CD4-positive, alpha-beta memory T cell (primary cell): ENCODE results near the gene CHMP4B. TPM values are rescaled to one million over a fixed set of nuclear protein-coding genes. Genes with fewer than 3 reads are reported as not detected.

Experiments
- CTCF ChIA-PET: fragments of 350-600 bp; sonication (Branson Sonifier 250); formaldehyde crosslinking; loops from one replicate; lab custom pipeline; 2021; ENCODE audit warnings: inconsistent platforms; ENCODE audit not compliant: partially characterized antibody; lab: Charles Lee
- POLR2A ChIA-PET: fragments of 350-600 bp; sonication (Branson Sonifier 250); formaldehyde crosslinking; loops from one replicate; lab custom pipeline; 2021; ENCODE audit not compliant: partially characterized antibody; lab: Charles Lee
- DNase-seq, 5 donors: peaks; one replicate each; pipeline versions ENCODE4 v3.0.0 to v3.0.0-alpha.2; 2020 to 2022; ENCODE audit warnings: mixed read lengths in 1 of 5
- H3K27ac ChIP-seq: one replicate; pipeline ENCODE4 v1.7.0; 2013; ENCODE audit warnings: low read depth, low read length
- H3K27me3 ChIP-seq: 2 replicates; pipeline ENCODE4 v1.7.0; 2013; ENCODE audit warnings: mild to moderate bottlenecking, low read length, moderate library complexity; ENCODE audit not compliant: insufficient read depth
- H3K36me3 ChIP-seq: 2 replicates; pipeline ENCODE4 v1.7.0; 2013; ENCODE audit warnings: mild to moderate bottlenecking, low read length, moderate library complexity; ENCODE audit not compliant: insufficient read depth
- H3K4me1 ChIP-seq: 2 replicates; pipeline ENCODE4 v1.7.0; 2013; ENCODE audit warnings: mild to moderate bottlenecking, low read length, moderate library complexity; ENCODE audit not compliant: insufficient read depth
- H3K4me3 ChIP-seq, 2 donors: one replicate each; pipeline ENCODE4 v1.7.0; 2013; ENCODE audit warnings: low read length in 2 of 2, mild to moderate bottlenecking in 1 of 2
- H3K9me3 ChIP-seq, 2 donors: one replicate each; pipeline ENCODE4 v1.7.0; 2013; ENCODE audit warnings: low read length in 2 of 2, control low read depth in 1 of 2; ENCODE audit not compliant: control insufficient read depth in 1 of 2
- H3K27ac Mint-ChIP-seq, 7 donors: one replicate each; pipeline ENCODE4 v1.8.0; 2020 to 2021; ENCODE audit warnings: mixed read lengths in 7 of 7, mild to moderate bottlenecking in 6 of 7, inconsistent platforms in 3 of 7, moderate library complexity in 3 of 7
- H3K27me3 Mint-ChIP-seq, 2 donors: one replicate each; pipeline ENCODE4 v1.8.0; 2020 to 2021; ENCODE audit warnings: mixed read lengths in 2 of 2
- H3K36me3 Mint-ChIP-seq, 2 donors: one replicate each; pipeline ENCODE4 v1.8.0; 2020 to 2021; ENCODE audit warnings: mixed read lengths in 2 of 2, inconsistent platforms in 1 of 2, mild to moderate bottlenecking in 1 of 2
- H3K4me1 Mint-ChIP-seq, 4 donors: one replicate each; pipeline ENCODE4 v1.8.0; 2020 to 2021; ENCODE audit warnings: mixed read lengths in 4 of 4, mild to moderate bottlenecking in 1 of 4
- H3K4me3 Mint-ChIP-seq, 8 donors: one replicate each; pipeline ENCODE4 v1.8.0; 2020 to 2021; ENCODE audit warnings: mixed read lengths in 8 of 8, mild to moderate bottlenecking in 7 of 8, moderate library complexity in 6 of 8, inconsistent platforms in 3 of 8
- H3K9me3 Mint-ChIP-seq, 8 donors: one replicate each; pipeline ENCODE4 v1.8.0; 2020 to 2021; ENCODE audit warnings: mixed read lengths in 8 of 8, mild to moderate bottlenecking in 5 of 8, inconsistent platforms in 3 of 8, moderate library complexity in 1 of 8
- intact Hi-C: fragments of 100-400 bp; cut with micrococcal nuclease; formaldehyde crosslinking; loops from one replicate; pipeline ENCODE4 v1.15.1; 2023
- polyA plus RNA-seq, 2 donors: library from polyadenylated mRNA; unstranded; fragments of 300-500 nt; fragmentation: Illumina TruSeq; gene quantifications; one replicate each; pipeline ENCODE4 v1.2.3, GENCODE V29; 2021
- total RNA-seq, 2 experiments: library from RNA; stranded (reverse); gene quantifications; one replicate each; pipeline ENCODE4 v1.2.3, GENCODE V29; 2021

CHMP4B gene
- total and polyA plus RNA-seq, 4 experiments from 2014 or later: 1.2 to 54.0 (median 29.1) TPM

- Mint-ChIP-seq H3K4me1 (peaks cover 0 to 2% (median 0%) of the 10 kb centered on the region in 4 donors), H3K36me3 (peaks cover 17 to 18% of the 10 kb centered on the region in 2 donors), H3K4me3 (no peak overlapping the region), H3K27me3 (no peaks in the 10 kb centered on the region), H3K27ac (no peak overlapping the region), H3K9me3 (no peaks in the 10 kb centered on the region)
- Histone ChIP-seq H3K4me1 (no peaks in the 10 kb centered on the region), H3K36me3 (peaks cover 4% of the 10 kb centered on the region), H3K27me3 (no peaks in the 10 kb centered on the region), H3K4me3 (no peak overlapping the region), H3K27ac (no peak overlapping the region), H3K9me3 (no peaks in the 10 kb centered on the region)
- CTCF ChIA-PET: interaction anchor here (0.9 kb wide), 1 partner anchor 22 kb away, joined by 3 read pairs; no protein-coding TSS in a partner anchor
- POLR2A ChIA-PET: no interaction called here
- DNase-seq: no peak
- intact Hi-C loops: no loop called here
Observed at GRCh38 chr20:33770005-33770404, 41.1 kb upstream of the CHMP4B start.

- H3K27me3 ChIP-seq: no peaks in the 10 kb centered on the region
- Mint-ChIP-seq H3K36me3 (peaks cover 16 to 18% of the 10 kb centered on the region in 2 donors), H3K4me3 (no peak overlapping the region), H3K27me3 (no peaks in the 10 kb centered on the region), H3K27ac (no peak overlapping the region), H3K4me1 (peaks cover 0 to 2% (median 0%) of the 10 kb centered on the region in 4 donors), H3K9me3 (no peaks in the 10 kb centered on the region)
- no peak overlapping the region for H3K27ac ChIP-seq
- no peak overlapping the region for H3K4me3 ChIP-seq
- peaks cover 2% of the 10 kb centered on the region for H3K36me3 ChIP-seq
- ChIA-PET POLR2A (no interaction called here), CTCF (no interaction called here)
- H3K4me1 ChIP-seq: no peaks in the 10 kb centered on the region
- DNase-seq: no peak
- intact Hi-C loops: no loop called here
- H3K9me3 ChIP-seq: no peaks in the 10 kb centered on the region
Observed at GRCh38 chr20:33771938-33772337, 39.2 kb upstream of the CHMP4B start.

GRCh38 chr20:33772439-33772838 is 38.7 kb upstream of the CHMP4B start:
- DNase-seq: no peak
- Mint-ChIP-seq H3K4me3 (no peak overlapping the region), H3K27me3 (no peaks in the 10 kb centered on the region), H3K9me3 (no peaks in the 10 kb centered on the region), H3K4me1 (peaks cover 0 to 2% (median 0%) of the 10 kb centered on the region in 4 donors), H3K27ac (peak overlapping the region in 2 of 7 donors; percentile 8 to 16), H3K36me3 (peaks cover 13 to 17% of the 10 kb centered on the region in 2 donors)
- Histone ChIP-seq H3K4me3 (no peak overlapping the region), H3K9me3 (no peaks in the 10 kb centered on the region), H3K4me1 (no peaks in the 10 kb centered on the region), H3K36me3 (no peaks in the 10 kb centered on the region), H3K27me3 (no peaks in the 10 kb centered on the region), H3K27ac (no peak overlapping the region)
- ChIA-PET CTCF (no interaction called here), POLR2A (no interaction called here)
- intact Hi-C loops: no loop called here

- no peak for DNase-seq
- ChIA-PET POLR2A (no interaction called here), CTCF (no interaction called here)
Observed at GRCh38 chr20:33773412-33774089, 37.6 kb upstream of the CHMP4B start.

GRCh38 chr20:33777816-33778215 is 33.3 kb upstream of the CHMP4B start:
- Histone ChIP-seq H3K4me1 (peaks cover 11% of the 10 kb centered on the region), H3K27ac (no peak overlapping the region), H3K36me3 (no peaks in the 10 kb centered on the region), H3K9me3 (no peaks in the 10 kb centered on the region), H3K27me3 (no peaks in the 10 kb centered on the region), H3K4me3 (no peak overlapping the region)
- H3K9me3 Mint-ChIP-seq: no peaks in the 10 kb centered on the region
- peaks cover 6 to 19% (median 8%) of the 10 kb centered on the region in 4 donors for H3K4me1 Mint-ChIP-seq
- DNase-seq: no peak
- POLR2A ChIA-PET: no interaction called here
- H3K4me3 Mint-ChIP-seq: peak overlapping the region in 1 of 8 donors; percentile 61
- CTCF ChIA-PET: interaction anchor here (1.3 kb wide), 1 partner anchor 137 kb away, joined by 4 read pairs; no protein-coding TSS in a partner anchor
- intact Hi-C loops: no loop called here
- peaks cover 12 to 13% of the 10 kb centered on the region in 2 donors for H3K36me3 Mint-ChIP-seq
- H3K27ac Mint-ChIP-seq: peak overlapping the region in 2 of 7 donors; percentile 51 to 74
- no peaks in the 10 kb centered on the region for H3K27me3 Mint-ChIP-seq

More at GRCh38 chr20:33773412-33774089, 37.6 kb upstream of the CHMP4B start:
- intact Hi-C loops: no loop called here
- H3K27ac Mint-ChIP-seq: no peak overlapping the region
- peaks cover 12 to 13% of the 10 kb centered on the region in 2 donors for H3K36me3 Mint-ChIP-seq
- Histone ChIP-seq H3K4me3 (no peak overlapping the region), H3K27ac (no peak overlapping the region), H3K9me3 (no peaks in the 10 kb centered on the region), H3K4me1 (peaks cover 2% of the 10 kb centered on the region), H3K36me3 (no peaks in the 10 kb centered on the region), H3K27me3 (no peaks in the 10 kb centered on the region)
- no peak overlapping the region for H3K4me3 Mint-ChIP-seq
- H3K27me3 Mint-ChIP-seq: no peaks in the 10 kb centered on the region
- H3K4me1 Mint-ChIP-seq: peaks cover under 1 to 2% (median 2%) of the 10 kb centered on the region in 4 donors
- H3K9me3 Mint-ChIP-seq: no peaks in the 10 kb centered on the region

- Mint-ChIP-seq H3K4me3 (no peak overlapping the region), H3K27ac (peak overlapping the region in 3 of 7 donors; percentile 1 to 72 (median 70)), H3K9me3 (no peaks in the 10 kb centered on the region), H3K4me1 (peaks cover 9 to 27% (median 13%) of the 10 kb centered on the region in 4 donors), H3K27me3 (no peaks in the 10 kb centered on the region), H3K36me3 (peaks cover 12 to 16% of the 10 kb centered on the region in 2 donors)
- no peak for DNase-seq
- Histone ChIP-seq H3K27ac (no peak overlapping the region), H3K9me3 (no peaks in the 10 kb centered on the region), H3K4me1 (peaks cover 13% of the 10 kb centered on the region), H3K27me3 (no peaks in the 10 kb centered on the region), H3K4me3 (no peak overlapping the region), H3K36me3 (no peaks in the 10 kb centered on the region)
- CTCF ChIA-PET: no interaction called here
- POLR2A ChIA-PET: no interaction called here
- intact Hi-C loops: no loop called here
Observed at GRCh38 chr20:33781133-33781532, 30.0 kb upstream of the CHMP4B start.

GRCh38 chr20:33781945-33782344 is 29.2 kb upstream of the CHMP4B start:
- ChIA-PET CTCF (interaction anchor here (1.3 kb wide), 1 partner anchor 10 kb away, joined by 5 read pairs; no protein-coding TSS in a partner anchor), POLR2A (interaction anchor here (0.5 kb wide), 1 partner anchor 294 kb away, joined by 3 read pairs; no protein-coding TSS in a partner anchor)
- intact Hi-C loops: no loop called here
- peaks cover 12 to 16% of the 10 kb centered on the region in 2 donors for H3K36me3 Mint-ChIP-seq
- H3K4me3 Mint-ChIP-seq: no peak overlapping the region
- peaks cover 12 to 31% (median 18%) of the 10 kb centered on the region in 4 donors for H3K4me1 Mint-ChIP-seq
- no peaks in the 10 kb centered on the region for H3K9me3 Mint-ChIP-seq
- peak overlapping the region in 3 of 7 donors; percentile 21 to 46 (median 29) for H3K27ac Mint-ChIP-seq
- Histone ChIP-seq H3K27me3 (no peaks in the 10 kb centered on the region), H3K4me1 (peaks cover 19% of the 10 kb centered on the region), H3K36me3 (no peaks in the 10 kb centered on the region), H3K4me3 (no peak overlapping the region), H3K9me3 (no peaks in the 10 kb centered on the region), H3K27ac (no peak overlapping the region)
- no peaks in the 10 kb centered on the region for H3K27me3 Mint-ChIP-seq
- no peak for DNase-seq
